ENCODE measurements around the gene LRRC3.

Gene LRRC3

DNA sequence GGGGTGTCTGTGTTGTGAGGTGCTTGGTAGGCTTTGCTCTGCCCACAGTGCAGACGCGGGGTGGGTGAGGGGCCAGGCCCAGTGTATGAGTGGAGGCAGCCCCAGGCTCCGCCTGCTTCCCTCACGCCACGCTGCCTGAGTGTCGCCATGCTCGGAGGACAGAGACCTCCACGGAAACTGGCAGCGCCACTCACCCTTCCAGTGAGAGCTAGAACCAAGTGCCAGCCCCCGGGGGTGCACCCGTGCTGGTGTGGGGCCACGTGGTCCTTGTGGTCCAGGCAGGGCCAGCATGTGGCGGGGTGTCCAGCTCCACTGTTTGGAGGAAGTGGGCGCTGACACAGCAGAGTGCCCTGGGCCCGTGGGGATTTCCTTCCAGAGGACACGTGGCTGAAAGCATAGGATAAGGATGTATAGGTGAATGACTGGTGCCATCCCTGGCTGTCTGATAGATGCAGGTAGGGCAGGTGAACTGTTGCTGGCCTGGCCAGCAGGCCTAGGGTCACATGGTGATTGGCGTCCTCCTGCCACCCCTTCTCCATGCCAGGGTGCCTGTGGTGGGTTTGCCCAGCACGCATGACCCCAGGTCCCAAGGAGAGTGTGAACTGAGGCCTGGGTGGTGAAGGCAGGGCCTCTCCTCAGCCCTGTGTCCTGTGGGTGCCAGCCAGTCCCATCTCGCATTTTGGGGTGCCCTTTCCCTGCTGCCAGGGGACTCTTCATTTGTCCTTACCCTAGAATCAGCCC is 3.8 kb downstream of the LRRC3 start:
- no peak for DNase-seq (ENCODE audit: low read depth)

GRCh38 chr21:44459712-44460440 is 4.6 kb downstream of the LRRC3 start:
- DNase-seq (ENCODE audit: low read depth): no peak

DNA sequence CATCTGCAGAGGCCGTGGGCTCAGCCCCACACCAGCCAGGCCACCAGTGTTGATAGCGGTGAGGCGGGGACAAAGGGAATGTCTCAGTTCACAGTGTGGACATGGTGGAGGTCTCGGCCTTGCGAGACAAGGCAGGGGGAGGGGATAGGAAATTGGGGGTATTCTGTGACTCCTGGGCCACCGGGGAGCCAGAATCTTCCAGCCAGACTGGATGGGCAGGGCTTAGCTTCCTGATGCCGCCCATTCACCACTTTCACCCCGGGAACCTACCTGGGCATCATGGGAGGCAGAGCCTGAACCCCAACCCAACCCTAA is 5.1 kb downstream of the LRRC3 start:
- no peak for DNase-seq (ENCODE audit: low read depth)

- DNase-seq (ENCODE audit: low read depth): no peak
Observed at GRCh38 chr21:44461005-44461404, 5.7 kb downstream of the LRRC3 start.

- no peak for DNase-seq (ENCODE audit: low read depth)
Observed at GRCh38 chr21:44461464-44462001, 6.2 kb downstream of the LRRC3 start.

DNA sequence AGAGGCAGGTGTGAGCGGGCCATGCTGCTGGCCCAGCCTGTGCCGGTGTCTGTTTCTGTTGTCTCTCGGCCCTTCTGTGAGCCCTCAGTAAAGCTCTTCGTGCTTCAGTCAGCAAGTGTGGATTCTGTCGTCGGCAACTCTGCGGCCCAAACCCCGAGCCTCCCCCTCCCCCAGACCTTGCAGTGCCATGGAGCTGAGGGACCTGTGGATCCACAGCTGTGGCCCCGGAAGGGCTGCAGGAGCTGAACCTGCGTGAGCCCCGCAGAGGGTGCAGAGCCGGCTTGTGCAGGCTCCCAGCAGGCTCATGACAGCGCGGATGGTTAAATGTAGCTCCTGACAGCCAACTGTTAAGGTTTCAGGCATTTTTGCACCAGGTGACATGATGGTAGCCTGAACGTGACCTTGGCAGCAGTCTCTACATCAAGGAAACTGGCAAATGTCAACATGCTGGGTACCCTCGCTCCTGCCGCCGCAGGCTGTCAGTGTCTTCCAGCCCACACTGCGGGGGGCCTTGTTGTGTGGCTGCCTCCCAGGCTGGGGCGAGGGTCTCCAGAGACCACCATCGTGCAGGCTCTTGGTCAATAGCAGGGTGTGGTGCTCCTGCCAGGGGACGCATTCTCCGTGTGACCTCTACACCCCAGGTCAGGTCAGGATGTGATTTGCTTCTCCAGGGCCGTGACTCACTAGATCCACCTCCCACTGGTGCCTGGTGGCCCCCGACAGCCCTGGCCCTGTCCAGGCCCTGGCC is 7.0 kb downstream of the LRRC3 start:
- no peak for DNase-seq (ENCODE audit: low read depth)

- no peak for DNase-seq (ENCODE audit: low read depth)
Observed at GRCh38 chr21:44462834-44463200, 7.5 kb downstream of the LRRC3 start.

GRCh38 chr21:44463724-44464123 is 8.4 kb downstream of the LRRC3 start:
- no peak for DNase-seq (ENCODE audit: low read depth)

DNA sequence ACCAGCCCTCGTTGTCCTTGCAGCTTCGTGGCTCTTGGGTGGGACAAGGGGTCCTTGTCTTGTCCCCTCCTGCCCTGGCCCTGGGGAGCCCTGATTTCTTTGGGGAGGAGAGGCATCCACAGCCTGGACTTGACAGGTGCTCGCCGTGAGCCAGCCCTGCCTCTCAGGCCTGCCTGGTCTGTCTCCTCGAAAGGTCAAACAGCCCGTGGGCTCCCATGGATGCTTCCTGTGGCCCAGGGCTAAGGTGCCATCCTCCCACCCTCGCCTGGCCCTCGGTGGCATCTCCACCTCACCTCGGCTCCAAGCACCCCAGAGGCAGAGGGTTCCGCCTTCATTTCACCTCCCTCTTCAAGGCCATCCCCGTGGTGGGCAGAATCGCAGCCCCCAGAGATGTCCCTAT is 9.0 kb downstream of the LRRC3 start:
- no peak for DNase-seq (ENCODE audit: low read depth)

- DNase-seq (ENCODE audit: low read depth): no peak
Observed at GRCh38 chr21:44466351-44466954, 11.1 kb downstream of the LRRC3 start.

- DNase-seq (ENCODE audit: low read depth): no peak
Observed at GRCh38 chr21:44466996-44467858, 11.9 kb downstream of the LRRC3 start.

DNA sequence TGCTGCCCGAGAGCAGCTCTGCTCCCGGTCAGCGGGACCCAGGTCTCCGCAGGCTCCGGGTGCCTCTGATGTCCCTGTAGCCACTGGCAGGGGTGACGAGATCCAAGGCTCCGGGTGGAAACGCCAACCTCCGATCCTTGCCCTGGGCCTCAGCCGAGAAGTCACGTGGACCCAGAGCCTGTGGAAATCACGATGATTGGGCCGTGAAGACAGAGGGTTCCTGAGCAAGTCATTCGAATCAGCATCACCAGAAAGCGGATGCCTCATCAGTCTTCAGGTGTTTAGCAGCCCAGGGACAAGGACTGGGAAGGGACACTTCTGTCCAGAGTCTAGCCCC is 12.5 kb downstream of the LRRC3 start:
- no peak for DNase-seq (ENCODE audit: low read depth)

DNA sequence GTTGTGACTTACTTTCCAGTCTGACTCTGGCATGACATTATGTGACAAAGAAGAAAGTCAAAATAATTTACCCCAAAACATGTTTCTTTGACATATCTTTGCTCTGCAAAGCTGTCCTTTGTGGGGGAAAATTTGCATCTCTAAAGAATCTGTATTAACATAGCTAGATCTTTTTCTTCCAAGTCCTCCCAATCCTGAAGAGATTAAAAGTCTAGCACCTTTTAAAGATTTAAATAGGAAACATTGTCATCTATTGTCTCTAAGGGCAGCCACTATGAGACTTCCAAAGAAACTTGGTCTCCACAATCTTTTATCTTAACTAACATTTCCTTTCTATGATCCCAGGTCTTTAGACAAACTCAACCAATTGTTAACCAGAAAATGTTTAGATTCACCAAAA is 16.0 kb downstream of the LRRC3 start:
- DNase-seq (ENCODE audit: low read depth): no peak

DNA sequence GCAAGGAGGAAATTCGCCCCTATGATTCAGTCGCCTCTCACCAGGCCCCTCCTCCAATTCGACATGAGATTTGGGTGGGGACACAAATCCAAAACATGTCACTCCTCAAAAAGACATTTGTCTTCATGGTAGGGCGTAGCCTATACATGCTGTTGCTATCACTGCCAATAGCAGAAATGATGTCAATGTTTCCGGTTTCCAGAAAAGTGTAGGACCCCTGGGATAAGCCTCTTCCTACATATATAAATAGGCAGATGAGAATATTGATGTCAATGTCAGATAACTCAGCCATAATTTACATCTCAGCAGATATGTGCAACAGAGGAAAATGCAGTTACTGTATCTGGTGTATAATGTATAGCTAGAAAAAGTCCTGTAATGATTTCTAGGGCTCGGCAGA is 16.7 kb downstream of the LRRC3 start:
- no peak for DNase-seq (ENCODE audit: low read depth)

- no peak for DNase-seq (ENCODE audit: low read depth)
Observed at GRCh38 chr21:44473915-44474555, 18.7 kb downstream of the LRRC3 start.

GRCh38 chr21:44475266-44475845 is 20.0 kb downstream of the LRRC3 start:
- DNase-seq (ENCODE audit: low read depth): no peak

- DNase-seq (ENCODE audit: low read depth): no peak
Observed at GRCh38 chr21:44477131-44477530, 21.8 kb downstream of the LRRC3 start.

GRCh38 chr21:44477712-44478111 is 22.4 kb downstream of the LRRC3 start:
- DNase-seq (ENCODE audit: low read depth): no peak

GRCh38 chr21:44478124-44478800 is 23.0 kb downstream of the LRRC3 start:
- DNase-seq (ENCODE audit: low read depth): no peak

DNA sequence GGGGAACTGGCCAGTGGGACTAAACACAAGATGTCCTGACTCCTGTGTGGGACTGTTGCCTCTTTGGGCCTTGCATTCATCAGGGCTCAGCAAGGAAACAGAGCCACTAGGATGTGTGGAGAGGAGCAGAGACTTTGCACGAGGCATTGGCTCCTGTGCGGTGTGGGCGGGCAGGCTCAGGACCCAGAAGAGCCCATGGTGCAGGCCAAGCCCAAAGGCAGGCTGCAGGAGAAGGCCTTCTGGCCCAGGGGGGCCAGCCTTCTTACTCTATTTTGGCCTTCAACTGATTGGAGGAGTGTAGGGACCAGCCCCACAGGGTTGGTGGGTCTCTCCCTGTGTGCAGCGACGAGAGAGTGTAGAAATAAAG is 23.5 kb downstream of the LRRC3 start:
- DNase-seq (ENCODE audit: low read depth): no peak
